ENCODE data around the gene HRNR.

Gene HRNR

GRCh38 chr1:152188673-152189591 is 35.1 kb downstream of the HRNR start:
- peak; percentile 41 for DNase-seq

- DNase-seq: no peak
Observed at GRCh38 chr1:152186556-152187285, 37.3 kb downstream of the HRNR start.

DNA sequence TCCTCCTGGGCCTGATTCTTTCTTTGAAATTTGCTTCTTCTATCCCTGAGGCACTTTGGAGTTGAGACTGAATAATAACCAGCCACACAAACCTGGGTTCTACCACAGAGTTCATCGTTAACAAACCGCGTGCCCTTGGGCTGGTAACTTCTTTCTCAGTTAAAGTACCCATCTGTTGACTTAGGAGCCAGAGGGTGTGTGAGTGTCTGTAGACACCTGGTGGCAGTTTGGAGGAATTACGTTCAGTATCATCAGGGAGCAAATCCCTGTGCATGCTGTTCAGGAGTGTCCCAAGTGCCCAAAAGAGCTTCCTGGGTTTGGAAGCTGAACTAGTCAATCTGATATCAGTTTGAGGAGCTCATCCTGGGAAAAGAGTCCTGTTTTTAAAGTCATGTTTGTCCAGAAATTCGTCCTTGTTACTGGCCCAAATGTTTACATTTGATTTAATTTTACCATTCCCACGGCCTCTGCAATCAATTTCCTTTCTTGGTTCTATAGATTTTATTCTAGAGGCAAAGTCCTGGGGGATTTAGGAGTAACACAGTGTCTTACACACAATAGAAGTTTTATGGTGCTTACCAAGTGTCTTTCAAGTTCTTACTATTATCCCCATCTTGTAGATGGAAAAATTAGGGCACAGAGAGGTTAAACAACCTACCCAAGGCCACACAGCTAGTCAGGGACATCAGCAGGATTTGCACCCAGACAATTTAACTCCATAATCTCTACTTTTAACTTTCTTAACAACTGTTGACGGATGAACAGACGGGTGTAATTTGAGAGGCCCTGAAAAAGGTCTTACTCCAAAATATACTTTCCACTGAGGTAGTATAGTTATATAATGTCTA is 38.2 kb downstream of the HRNR start:
- no peak for DNase-seq

DNA sequence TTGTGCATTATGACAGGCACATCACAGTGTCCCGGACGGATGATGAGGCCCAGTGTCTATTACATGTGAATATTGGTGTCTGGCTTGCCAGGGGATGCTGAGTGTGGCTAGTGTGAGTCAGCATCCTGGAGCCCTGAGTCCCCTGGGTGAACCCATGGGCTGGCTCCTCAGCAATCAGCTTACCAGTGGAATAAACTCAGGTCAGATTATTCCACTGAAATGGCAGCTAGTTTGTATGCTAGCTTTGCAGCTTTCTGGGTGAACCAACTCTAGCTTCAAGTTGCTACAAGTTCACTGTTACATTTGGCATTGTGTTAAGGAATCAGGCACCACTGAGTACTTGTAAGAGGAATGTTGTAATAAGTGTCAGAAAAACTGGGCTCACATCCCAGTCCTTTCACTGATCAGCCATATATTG is 41.0 kb downstream of the HRNR start:
- no peak for DNase-seq

DNA sequence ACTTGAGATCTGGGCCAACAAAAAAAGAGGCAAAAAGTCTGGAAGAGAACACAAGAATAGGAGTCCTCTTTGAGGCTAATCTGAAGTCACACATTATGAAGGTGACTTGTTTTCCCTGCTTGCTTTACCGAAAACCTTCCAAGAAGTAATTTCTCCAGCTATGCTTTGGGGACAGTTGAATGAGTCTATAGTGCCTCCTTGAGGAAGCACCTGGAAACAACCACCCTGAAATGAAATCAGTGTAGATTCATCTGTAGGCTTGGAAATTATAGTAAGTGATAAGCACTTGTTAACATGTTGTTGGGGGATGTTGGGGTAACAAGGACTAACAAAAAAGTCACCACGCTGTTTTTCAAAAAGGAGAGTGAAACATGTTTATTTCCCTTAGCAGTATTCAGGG is 41.6 kb downstream of the HRNR start:
- DNase-seq: no peak

GRCh38 chr1:152179566-152179965 is 44.4 kb downstream of the HRNR start:
- DNase-seq: no peak

DNA sequence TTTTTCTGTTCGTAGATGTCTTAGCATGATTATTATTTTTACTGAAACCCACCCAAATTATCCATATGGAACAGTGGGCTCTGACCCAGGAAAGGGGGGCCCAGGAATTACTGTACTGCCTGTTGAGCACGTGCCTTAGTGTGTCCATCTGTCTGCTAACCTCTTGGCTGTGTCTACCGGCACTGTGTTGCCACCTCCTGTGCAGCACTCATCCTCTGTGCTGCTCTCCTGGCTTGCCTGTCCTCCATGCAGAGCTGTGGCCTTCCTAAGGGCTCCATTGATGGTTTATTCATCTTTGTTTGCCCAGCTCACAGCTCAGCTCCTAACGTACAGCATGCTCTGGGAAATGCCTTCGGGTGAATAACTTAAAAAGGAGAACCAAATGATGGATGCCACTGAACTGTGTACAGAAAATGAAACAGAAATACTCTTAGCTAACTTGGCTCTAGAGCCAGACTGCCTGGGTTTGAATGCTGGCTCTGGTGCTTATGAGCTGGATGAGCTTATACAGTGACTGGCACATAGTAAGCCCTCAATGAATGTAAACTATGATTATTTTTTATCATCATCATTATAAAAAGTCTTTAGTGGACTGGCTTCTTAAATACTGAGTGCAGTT is 53.6 kb downstream of the HRNR start:
- DNase-seq: no peak

- DNase-seq: no peak
Observed at GRCh38 chr1:152169366-152170025, 54.5 kb downstream of the HRNR start.

DNA sequence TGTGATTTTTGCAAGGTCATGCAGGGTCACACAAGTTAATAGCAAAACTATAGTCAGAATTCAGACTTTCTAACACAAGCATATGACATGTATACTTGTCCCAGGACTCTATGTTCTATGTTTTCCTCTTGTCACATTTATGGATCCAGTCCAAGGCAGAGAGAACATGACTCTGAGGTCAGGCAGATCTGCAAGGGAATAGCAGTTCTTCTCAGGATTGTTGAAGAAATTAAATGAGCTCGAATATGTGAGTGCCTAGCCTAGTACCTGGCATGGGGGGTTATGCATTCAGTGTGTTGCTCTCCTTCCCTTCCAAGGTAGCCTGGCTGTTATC is 55.5 kb downstream of the HRNR start:
- no peak for DNase-seq

DNA sequence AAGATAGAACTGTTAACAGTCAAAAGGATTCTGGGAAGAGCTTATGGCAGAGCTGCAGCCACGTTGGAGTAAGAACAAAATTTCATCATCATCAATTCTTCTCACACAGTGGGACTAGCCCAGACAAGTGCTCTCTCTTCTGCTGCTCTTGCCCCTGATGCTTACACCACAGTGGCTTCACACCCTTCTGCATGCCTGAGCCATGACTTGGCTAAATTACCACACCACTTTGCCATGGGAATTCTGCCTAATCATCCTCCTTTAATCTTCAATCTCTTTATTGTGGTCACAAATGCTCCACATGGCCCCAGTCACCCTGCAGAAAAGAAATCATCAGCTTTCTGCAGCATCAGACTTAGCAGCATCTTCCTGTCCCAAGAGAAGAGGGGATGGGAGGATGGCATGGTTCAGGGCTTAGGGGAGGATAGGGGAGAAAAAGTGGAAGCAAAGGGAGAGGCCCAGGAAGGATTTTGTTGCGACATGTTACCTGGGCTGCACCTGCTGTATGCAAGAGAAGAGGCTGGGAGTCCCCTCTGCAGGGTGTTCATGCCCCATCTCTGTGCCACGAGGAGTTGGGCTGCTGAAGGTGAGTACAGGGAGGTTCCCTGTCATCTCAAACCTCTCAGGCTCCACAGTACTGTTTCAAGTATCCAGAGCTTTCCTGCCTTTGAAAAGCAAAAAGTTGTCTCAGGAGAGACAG is 56.0 kb downstream of the HRNR start:
- DNase-seq: no peak

DNA sequence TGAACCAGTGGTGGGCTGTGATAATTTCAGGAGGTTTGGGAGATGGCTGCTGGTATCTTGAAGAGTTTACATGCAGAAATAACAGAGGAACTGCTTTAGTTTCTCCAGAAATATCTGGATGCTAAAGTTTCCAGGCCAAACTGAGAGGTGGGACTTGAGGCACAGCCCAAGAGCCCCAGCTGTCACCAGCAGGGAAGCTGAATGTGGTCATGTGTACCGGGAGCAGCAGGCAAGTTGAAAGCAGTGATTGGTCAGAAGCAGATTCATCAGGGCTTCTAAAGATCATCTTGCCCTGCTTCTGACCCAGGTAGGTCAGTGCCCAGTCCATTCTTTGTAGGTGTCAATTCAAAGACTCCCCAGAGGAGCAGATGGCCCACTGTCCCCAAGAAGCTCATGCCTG is 57.0 kb downstream of the HRNR start:
- no peak for DNase-seq

- no peak for DNase-seq
Observed at GRCh38 chr1:152165286-152166077, 58.5 kb downstream of the HRNR start.

GRCh38 chr1:152164517-152165136 is 59.4 kb downstream of the HRNR start:
- DNase-seq: no peak

DNA sequence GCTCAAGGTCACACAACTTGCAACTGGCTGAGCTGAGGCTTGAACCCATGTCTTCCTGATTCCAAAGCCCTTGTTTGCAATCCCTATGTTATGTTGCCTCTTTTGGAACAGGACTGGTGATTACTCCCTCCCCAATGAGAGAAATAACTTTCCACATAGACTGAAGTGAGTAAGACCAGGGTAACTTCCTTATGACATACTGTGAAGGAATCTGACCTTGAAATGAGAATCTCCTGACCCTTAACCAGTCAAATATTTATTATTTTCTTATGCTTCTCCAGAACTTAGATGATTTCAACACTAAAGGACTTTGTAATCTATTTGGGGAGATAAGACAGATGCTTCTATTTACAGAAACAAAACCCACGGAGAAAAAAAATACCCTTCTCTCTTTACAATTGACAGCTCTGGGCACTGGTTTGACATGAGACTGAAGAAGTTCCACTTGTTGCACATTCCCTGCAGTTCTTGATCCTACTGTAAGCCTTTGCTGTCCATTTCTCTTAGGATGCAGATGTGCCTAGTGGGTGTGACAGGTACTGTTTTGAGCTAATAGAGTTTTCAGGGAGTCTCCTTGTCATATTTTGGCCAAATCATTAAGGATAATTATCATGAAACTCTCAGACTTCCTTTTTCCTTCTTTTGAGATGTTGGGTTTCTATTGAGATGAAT is 61.1 kb downstream of the HRNR start:
- no peak for DNase-seq

Data from right hindlimb (tissue), 1 donor.